Measurements from ENCODE around the gene TMEM250. TPM values are rescaled to one million over a fixed set of nuclear protein-coding genes. Genes with fewer than 3 reads are reported as not detected.
"Not testable (repeated sequence)": the region's sequence is repeated elsewhere in the genome, so short reads cannot be mapped to it uniquely, and the experiment has no call there.

The TMEM250 gene
- total RNA-seq, 3 donors from 2014 or later (not counting 1 experiment from before 2014, with no cell fraction given), result 19.5 to 34.3 (median 33.6) TPM

DNA sequence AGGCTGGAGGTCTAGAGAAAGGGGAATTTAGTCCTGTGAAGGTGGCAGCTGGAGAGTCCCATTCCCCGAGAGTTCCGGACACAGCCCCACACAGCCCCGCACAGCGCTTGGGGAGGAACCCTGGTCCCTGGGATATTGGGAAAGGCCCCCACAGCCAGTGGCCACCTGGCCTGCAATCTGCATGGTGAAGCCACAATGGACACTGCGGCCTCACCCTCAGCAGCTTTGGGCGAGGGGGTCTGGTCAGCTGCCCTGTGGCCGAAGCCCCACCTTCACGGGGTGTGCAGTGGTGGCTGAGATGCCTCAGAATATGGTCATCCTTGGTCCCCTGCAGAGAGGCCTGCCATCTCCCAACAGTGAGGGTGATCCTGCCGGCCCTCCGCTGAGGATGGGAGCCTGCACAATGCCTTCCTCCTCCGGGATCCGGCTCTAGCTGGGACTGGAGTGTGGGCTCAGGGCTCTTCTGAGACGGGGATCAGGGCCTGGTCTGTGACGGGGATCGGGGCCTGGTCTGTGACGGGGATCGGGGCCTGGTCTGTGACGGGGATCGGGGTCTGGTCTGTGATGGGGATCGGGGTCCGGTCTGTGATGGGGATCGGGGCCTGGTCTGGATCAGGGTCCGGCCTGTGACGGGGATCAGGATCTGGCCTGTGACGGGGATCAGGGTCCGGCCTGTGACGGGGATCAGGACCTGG lies 33.3 kb upstream of the TMEM250 start:
- Histone ChIP-seq H3K36me3 (ENCODE audit: control insufficient read depth, insufficient read depth, low read length) (no peaks in the 10 kb centered on the region), H3K27me3 (ENCODE audit: control insufficient read depth, insufficient read depth, low read length) (no peaks in the 10 kb centered on the region), H3K9me3 (ENCODE audit: control insufficient read depth, insufficient read depth, low read length) (no peaks in the 10 kb centered on the region), H3K4me1 (ENCODE audit: control insufficient read depth, insufficient read depth, low read length) (no peaks in the 10 kb centered on the region), H3K4me3 (ENCODE audit: low read length) (no peak overlapping the region), H3K27ac (ENCODE audit: low read length) (no peak overlapping the region)
- TF ChIP-seq, protein P1, sequence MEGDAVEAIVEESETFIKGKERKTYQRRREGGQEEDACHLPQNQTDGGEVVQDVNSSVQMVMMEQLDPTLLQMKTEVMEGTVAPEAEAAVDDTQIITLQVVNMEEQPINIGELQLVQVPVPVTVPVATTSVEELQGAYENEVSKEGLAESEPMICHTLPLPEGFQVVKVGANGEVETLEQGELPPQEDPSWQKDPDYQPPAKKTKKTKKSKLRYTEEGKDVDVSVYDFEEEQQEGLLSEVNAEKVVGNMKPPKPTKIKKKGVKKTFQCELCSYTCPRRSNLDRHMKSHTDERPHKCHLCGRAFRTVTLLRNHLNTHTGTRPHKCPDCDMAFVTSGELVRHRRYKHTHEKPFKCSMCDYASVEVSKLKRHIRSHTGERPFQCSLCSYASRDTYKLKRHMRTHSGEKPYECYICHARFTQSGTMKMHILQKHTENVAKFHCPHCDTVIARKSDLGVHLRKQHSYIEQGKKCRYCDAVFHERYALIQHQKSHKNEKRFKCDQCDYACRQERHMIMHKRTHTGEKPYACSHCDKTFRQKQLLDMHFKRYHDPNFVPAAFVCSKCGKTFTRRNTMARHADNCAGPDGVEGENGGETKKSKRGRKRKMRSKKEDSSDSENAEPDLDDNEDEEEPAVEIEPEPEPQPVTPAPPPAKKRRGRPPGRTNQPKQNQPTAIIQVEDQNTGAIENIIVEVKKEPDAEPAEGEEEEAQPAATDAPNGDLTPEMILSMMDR (IDR thresholded peaks at IDR 0.05), result no peak
- no peak overlapping the region for H3K4me3 Mint-ChIP-seq
- no peaks in the 10 kb centered on the region for H3K4me1 Mint-ChIP-seq
- H3K9me3 Mint-ChIP-seq, result no peaks in the 10 kb centered on the region
- H3K27ac Mint-ChIP-seq, result no peak overlapping the region
- no peaks in the 10 kb centered on the region for H3K36me3 Mint-ChIP-seq
- 93% methylated on average over 27 of the region's 27 CpGs for WGBS (ENCODE audit: insufficient coverage)
- ATAC-seq, result no peak
- no peak for DNase-seq
- no peaks in the 10 kb centered on the region for H3K27me3 Mint-ChIP-seq (ENCODE audit: low read depth in 2 of 2)
- intact Hi-C loops (cut with micrococcal nuclease), result no loop called here

DNA sequence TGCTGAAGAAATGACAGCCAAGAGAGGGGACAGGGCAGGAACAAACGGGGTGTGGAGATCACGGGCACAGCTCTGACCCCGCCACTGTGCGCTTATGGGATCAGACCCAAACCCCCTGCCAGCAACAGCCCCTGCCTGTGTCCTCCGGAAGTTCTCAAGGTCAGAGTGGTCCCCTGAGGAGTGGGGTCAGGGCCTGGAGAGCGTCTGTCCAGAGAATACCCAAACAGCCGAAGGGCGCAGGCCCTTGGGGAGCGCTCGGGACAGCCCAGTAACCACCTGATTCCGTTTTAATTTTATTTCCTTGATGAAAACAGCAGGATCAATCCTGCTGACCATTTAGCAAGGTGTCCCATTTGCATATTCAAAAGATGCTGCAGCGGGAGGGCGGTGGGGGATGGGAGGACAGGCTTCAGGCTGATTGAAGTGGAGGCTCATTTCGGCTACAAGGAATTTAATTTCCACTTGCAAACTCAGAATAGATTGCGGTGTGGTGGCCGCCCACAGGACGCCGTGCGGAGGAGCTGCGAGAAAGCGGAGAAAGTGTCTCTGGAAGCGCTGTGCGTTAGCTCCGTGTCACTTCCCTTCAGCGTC lies 32.6 kb upstream of the TMEM250 start:
- 59% methylated on average over 25 of the region's 25 CpGs for WGBS (ENCODE audit: insufficient coverage)
- Mint-ChIP-seq H3K27ac (no peak overlapping the region), H3K27me3 (ENCODE audit: low read depth in 2 of 2) (no peaks in the 10 kb centered on the region), H3K9me3 (no peaks in the 10 kb centered on the region), H3K4me3 (no peak overlapping the region), H3K36me3 (no peaks in the 10 kb centered on the region), H3K4me1 (no peaks in the 10 kb centered on the region)
- no peak overlapping the region for H3K4me3 ChIP-seq (ENCODE audit: low read length)
- H3K36me3 ChIP-seq (ENCODE audit: control insufficient read depth, insufficient read depth, low read length), result no peaks in the 10 kb centered on the region
- TF ChIP-seq, protein P1 (IDR thresholded peaks at IDR 0.05), result no peak
- H3K27me3 ChIP-seq (ENCODE audit: control insufficient read depth, insufficient read depth, low read length), result no peaks in the 10 kb centered on the region
- H3K27ac ChIP-seq (ENCODE audit: low read length), result no peak overlapping the region
- ATAC-seq, result no peak
- intact Hi-C loops (cut with micrococcal nuclease), result no loop called here
- DNase-seq, result no peak
- H3K9me3 ChIP-seq (ENCODE audit: control insufficient read depth, insufficient read depth, low read length), result no peaks in the 10 kb centered on the region
- H3K4me1 ChIP-seq (ENCODE audit: control insufficient read depth, insufficient read depth, low read length), result no peaks in the 10 kb centered on the region

DNA sequence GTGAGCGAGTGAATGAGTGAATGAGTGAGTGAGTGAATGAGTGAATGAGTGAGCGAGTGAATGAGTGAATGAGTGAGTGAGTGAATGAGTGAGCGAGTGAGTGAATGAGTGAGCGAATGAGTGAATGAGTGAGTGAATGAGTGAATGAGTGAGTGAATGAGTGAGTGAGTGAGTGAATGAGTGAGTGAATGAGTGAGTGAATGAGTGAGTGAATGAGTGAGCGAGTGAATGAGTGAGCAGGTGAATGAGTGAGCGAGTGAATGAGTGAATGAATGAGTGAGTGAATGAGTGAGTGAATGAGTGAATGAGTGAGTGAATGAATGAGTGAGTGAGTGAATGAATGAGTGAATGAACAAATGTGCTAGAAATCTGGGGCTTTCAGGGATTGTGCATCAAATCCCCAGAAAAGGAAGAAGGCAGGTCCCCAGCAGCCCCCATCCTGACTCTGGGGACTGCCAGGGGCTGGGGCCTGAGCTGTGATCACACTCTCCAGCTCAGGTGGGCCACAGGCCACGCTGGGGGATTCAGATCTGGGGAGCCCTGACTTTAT lies 32.1 kb upstream of the TMEM250 start:
- H3K9me3 ChIP-seq (ENCODE audit: control insufficient read depth, insufficient read depth, low read length); H3K36me3 ChIP-seq (ENCODE audit: control insufficient read depth, insufficient read depth, low read length); DNase-seq; H3K4me3 ChIP-seq (ENCODE audit: low read length); H3K4me3 Mint-ChIP-seq; ATAC-seq; H3K27ac ChIP-seq (ENCODE audit: low read length); H3K4me1 Mint-ChIP-seq; H3K9me3 Mint-ChIP-seq; intact Hi-C loops (cut with micrococcal nuclease); H3K27me3 ChIP-seq (ENCODE audit: control insufficient read depth, insufficient read depth, low read length); H3K27ac Mint-ChIP-seq; H3K27me3 Mint-ChIP-seq (ENCODE audit: low read depth in 2 of 2); H3K4me1 ChIP-seq (ENCODE audit: control insufficient read depth, insufficient read depth, low read length); H3K36me3 Mint-ChIP-seq: not testable (repeated sequence)
- 85% methylated on average over 7 of the region's 7 CpGs for WGBS (ENCODE audit: insufficient coverage)

DNA sequence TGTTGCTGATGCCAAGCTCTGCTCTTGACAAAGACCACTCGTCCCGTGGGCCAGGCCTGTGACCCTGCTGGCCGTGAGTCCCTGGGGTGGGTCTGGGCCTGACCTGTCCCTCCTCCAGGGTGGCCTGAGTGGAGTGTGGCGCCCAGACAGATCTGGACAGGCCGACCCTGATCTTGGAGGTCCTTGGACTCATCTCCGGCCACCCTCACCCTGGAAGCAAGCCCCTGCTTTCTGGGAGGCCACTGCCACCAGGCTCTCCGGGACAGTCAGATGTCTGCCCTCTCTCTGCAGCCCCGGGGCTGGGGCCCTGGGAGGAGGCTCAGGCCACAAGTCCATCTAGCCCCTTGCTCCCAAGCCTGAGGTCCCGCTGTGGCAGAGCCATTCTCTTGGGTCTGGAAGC lies 31.2 kb upstream of the TMEM250 start:
- Mint-ChIP-seq H3K36me3 (no peaks in the 10 kb centered on the region), H3K9me3 (no peaks in the 10 kb centered on the region), H3K27me3 (ENCODE audit: low read depth in 2 of 2) (no peaks in the 10 kb centered on the region), H3K4me1 (no peaks in the 10 kb centered on the region), H3K4me3 (no peak overlapping the region), H3K27ac (no peak overlapping the region)
- intact Hi-C loops (cut with micrococcal nuclease), result no loop called here
- Histone ChIP-seq H3K9me3 (ENCODE audit: control insufficient read depth, insufficient read depth, low read length) (no peaks in the 10 kb centered on the region), H3K27ac (ENCODE audit: low read length) (no peak overlapping the region), H3K4me1 (ENCODE audit: control insufficient read depth, insufficient read depth, low read length) (no peaks in the 10 kb centered on the region), H3K36me3 (ENCODE audit: control insufficient read depth, insufficient read depth, low read length) (no peaks in the 10 kb centered on the region), H3K27me3 (ENCODE audit: control insufficient read depth, insufficient read depth, low read length) (no peaks in the 10 kb centered on the region), H3K4me3 (ENCODE audit: low read length) (no peak overlapping the region)
- 88% methylated on average over 9 of the region's 9 CpGs for WGBS (ENCODE audit: insufficient coverage)
- TF ChIP-seq, protein P1 (IDR thresholded peaks at IDR 0.05), result no peak
- ATAC-seq (no peak), DNase-seq (no peak)

Data from natural killer cell (primary cell).